ENCODE results near the gene PDXDC1. TPM values are rescaled to one million over a fixed set of nuclear protein-coding genes. Genes with fewer than 3 reads are reported as not detected.
"Not testable (repeated sequence)": the region's sequence is repeated elsewhere in the genome, so short reads cannot be mapped to it uniquely, and the experiment has no call there.

PDXDC1 gene
- total RNA-seq, 2 experiments from 2014 or later, result 46.4 to 46.6 TPM

GRCh38 chr16:14978281-14978680, 3.5 kb downstream of the PDXDC1 start:
- H3K4me1 Mint-ChIP-seq (ENCODE audit: low read depth), result peaks cover 20% of the 10 kb centered on the region
- CTCF ChIA-PET; H3K4me3 Mint-ChIP-seq; H3K27ac Mint-ChIP-seq; H3K36me3 Mint-ChIP-seq (ENCODE audit: low read depth); ATAC-seq; H3K27me3 Mint-ChIP-seq (ENCODE audit: low read depth); POLR2A ChIA-PET; H3K9me3 Mint-ChIP-seq (ENCODE audit: insufficient read depth); DNase-seq: not testable (repeated sequence)

DNA sequence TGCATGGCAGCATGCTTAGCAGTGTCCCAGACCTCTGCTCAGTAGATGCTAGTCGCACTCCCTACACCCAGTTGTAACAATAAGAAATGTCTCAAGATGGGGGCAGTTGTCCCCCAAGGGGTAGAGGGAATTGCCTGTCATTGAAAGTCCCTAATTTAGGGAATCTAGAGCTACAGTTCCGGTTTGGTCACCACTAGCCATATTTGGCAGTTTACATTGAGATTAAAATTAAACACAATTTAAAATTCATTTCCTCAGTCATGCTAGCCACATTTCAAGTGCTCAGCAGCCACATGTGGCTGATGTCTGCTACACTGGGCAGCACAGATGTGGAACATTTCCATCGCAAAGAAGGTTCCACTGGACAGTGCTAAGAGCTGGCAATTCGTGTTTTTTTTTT, 4.1 kb downstream of the PDXDC1 start:
- H3K36me3 Mint-ChIP-seq (ENCODE audit: low read depth); H3K27ac Mint-ChIP-seq; ATAC-seq; POLR2A ChIA-PET; H3K27me3 Mint-ChIP-seq (ENCODE audit: low read depth); H3K9me3 Mint-ChIP-seq (ENCODE audit: insufficient read depth); DNase-seq; H3K4me3 Mint-ChIP-seq: not testable (repeated sequence)
- CTCF ChIA-PET, result interaction anchor here (0.7 kb wide), 1 partner anchor 42 kb away, joined by 3 read pairs; no protein-coding TSS in a partner anchor
- peaks cover 17% of the 10 kb centered on the region for H3K4me1 Mint-ChIP-seq (ENCODE audit: low read depth)

GRCh38 chr16:14981234-14981633, 6.4 kb downstream of the PDXDC1 start:
- DNase-seq; H3K4me3 Mint-ChIP-seq; H3K27me3 Mint-ChIP-seq (ENCODE audit: low read depth); H3K36me3 Mint-ChIP-seq (ENCODE audit: low read depth); ATAC-seq; POLR2A ChIA-PET; CTCF ChIA-PET; H3K9me3 Mint-ChIP-seq (ENCODE audit: insufficient read depth); H3K27ac Mint-ChIP-seq; H3K4me1 Mint-ChIP-seq (ENCODE audit: low read depth): not testable (repeated sequence)

DNA sequence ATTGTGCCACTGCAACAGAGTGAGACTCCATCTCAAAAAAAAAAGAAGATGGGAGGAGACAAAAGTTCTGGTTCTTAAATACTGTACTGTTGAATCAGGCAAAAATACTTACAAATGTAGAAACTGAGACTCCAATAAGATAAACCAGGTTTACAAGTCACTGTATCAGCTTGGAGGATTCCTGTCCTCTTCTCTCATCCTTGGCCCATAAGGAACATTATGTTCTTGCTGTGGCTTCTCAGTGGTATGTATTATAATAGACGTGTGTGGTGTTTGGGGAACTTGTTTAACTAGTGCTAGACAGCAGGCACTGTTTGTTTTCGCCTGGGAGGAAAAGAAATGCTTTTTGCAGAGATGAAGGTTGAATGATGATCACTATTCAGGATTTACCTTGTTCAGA, 7.7 kb downstream of the PDXDC1 start:
- H3K27me3 Mint-ChIP-seq (ENCODE audit: low read depth); H3K4me3 Mint-ChIP-seq; DNase-seq; POLR2A ChIA-PET; CTCF ChIA-PET; H3K27ac Mint-ChIP-seq; H3K9me3 Mint-ChIP-seq (ENCODE audit: insufficient read depth); H3K36me3 Mint-ChIP-seq (ENCODE audit: low read depth); ATAC-seq; H3K4me1 Mint-ChIP-seq (ENCODE audit: low read depth): not testable (repeated sequence)

GRCh38 chr16:14988092-14988491, 13.3 kb downstream of the PDXDC1 start:
- H3K27me3 Mint-ChIP-seq (ENCODE audit: low read depth); POLR2A ChIA-PET; H3K4me1 Mint-ChIP-seq (ENCODE audit: low read depth); H3K9me3 Mint-ChIP-seq (ENCODE audit: insufficient read depth); DNase-seq; CTCF ChIA-PET; H3K27ac Mint-ChIP-seq; ATAC-seq; H3K4me3 Mint-ChIP-seq: not testable (repeated sequence)
- peaks cover 30% of the 10 kb centered on the region for H3K36me3 Mint-ChIP-seq (ENCODE audit: low read depth)

DNA sequence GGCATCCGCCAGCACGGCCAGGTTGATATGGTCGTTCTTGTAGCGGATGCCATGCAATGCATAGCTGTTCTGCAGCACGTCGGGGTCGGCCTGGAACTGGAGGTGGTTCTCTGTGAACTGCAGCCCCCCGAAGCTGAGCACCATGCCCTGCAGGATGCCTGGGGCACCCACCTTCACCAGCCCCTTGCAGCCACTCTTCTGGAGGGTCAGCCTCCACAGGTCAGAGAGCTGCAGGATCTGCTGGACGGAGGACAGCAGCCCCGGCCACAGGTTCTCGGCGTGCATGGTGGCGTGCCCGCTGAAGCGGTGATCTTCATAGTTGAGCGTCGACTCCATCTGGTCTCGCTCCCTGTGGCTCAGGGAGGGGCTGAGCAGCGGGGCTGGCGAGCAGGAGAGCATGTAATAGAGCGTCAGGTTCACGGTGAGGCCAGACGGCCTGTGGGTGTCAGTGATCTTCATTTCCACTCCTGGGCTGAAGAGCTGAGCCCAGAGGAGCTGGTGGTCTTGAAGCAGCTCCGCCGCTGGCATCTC, 13.9 kb downstream of the PDXDC1 start:
- H3K36me3 Mint-ChIP-seq (ENCODE audit: low read depth), result peaks cover 35% of the 10 kb centered on the region
- CTCF ChIA-PET; DNase-seq; H3K4me3 Mint-ChIP-seq; H3K27ac Mint-ChIP-seq; ATAC-seq; H3K4me1 Mint-ChIP-seq (ENCODE audit: low read depth); H3K27me3 Mint-ChIP-seq (ENCODE audit: low read depth); H3K9me3 Mint-ChIP-seq (ENCODE audit: insufficient read depth); POLR2A ChIA-PET: not testable (repeated sequence)

- H3K9me3 Mint-ChIP-seq (ENCODE audit: insufficient read depth); DNase-seq; H3K27ac Mint-ChIP-seq; H3K27me3 Mint-ChIP-seq (ENCODE audit: low read depth); CTCF ChIA-PET; POLR2A ChIA-PET; H3K4me3 Mint-ChIP-seq; H3K4me1 Mint-ChIP-seq (ENCODE audit: low read depth): not testable (repeated sequence)
- H3K36me3 Mint-ChIP-seq (ENCODE audit: low read depth), result peaks cover 36% of the 10 kb centered on the region
- peak; percentile 39 for ATAC-seq
Measured at GRCh38 chr16:14989291-14990281, 14.8 kb downstream of the PDXDC1 start.

DNA sequence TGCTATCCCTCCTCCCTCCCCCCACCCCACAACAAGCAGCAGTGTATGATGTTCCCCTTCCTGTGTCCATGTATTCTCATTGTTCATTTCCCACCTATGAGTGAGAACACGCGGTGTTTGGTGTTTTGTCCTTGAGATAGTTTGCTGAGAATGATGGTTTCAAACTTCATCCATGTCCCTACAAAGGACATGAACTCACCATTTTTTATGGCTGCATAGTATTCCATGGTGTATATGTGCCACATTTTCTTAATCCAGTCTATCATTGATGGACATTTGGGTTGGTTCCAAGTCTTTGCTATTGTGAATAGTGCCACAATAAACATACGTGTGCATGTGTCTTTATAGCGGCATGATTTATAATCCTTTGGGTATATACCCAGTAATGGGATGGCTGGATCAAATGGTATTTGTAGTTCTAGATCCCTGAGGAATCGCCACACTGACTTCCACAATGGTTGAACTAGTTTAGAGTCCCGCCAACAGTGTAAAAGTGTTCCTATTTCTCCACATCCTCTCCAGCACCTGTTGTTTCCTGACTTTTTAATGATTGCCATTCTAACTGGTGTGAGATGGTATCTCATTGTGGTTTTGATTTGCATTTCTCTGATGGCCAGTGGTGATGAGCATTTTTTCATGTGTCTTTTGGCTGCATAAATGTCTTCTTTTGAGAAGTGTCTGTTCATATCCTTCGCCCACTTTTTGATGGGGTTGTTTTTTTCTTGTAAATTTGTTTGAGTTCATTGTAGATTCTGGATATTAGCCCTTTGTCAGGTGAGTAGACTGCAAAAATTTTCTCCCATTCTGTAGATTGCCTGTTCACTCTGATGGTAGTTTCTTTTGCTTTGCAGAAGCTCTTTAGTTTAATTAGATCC, 18.7 kb downstream of the PDXDC1 start:
- H3K27me3 Mint-ChIP-seq (ENCODE audit: low read depth); CTCF ChIA-PET; H3K4me1 Mint-ChIP-seq (ENCODE audit: low read depth); ATAC-seq; POLR2A ChIA-PET; H3K27ac Mint-ChIP-seq; DNase-seq; H3K9me3 Mint-ChIP-seq (ENCODE audit: insufficient read depth); H3K4me3 Mint-ChIP-seq: not testable (repeated sequence)
- peaks cover 27% of the 10 kb centered on the region for H3K36me3 Mint-ChIP-seq (ENCODE audit: low read depth)

- H3K4me3 Mint-ChIP-seq; H3K9me3 Mint-ChIP-seq (ENCODE audit: insufficient read depth); POLR2A ChIA-PET; DNase-seq; CTCF ChIA-PET; ATAC-seq; H3K27ac Mint-ChIP-seq; H3K27me3 Mint-ChIP-seq (ENCODE audit: low read depth); H3K4me1 Mint-ChIP-seq (ENCODE audit: low read depth): not testable (repeated sequence)
- peaks cover 19% of the 10 kb centered on the region for H3K36me3 Mint-ChIP-seq (ENCODE audit: low read depth)
Measured at GRCh38 chr16:14996702-14997101, 21.9 kb downstream of the PDXDC1 start.

GRCh38 chr16:14998300-14998699, 23.5 kb downstream of the PDXDC1 start:
- CTCF ChIA-PET; H3K27ac Mint-ChIP-seq; POLR2A ChIA-PET; ATAC-seq; H3K27me3 Mint-ChIP-seq (ENCODE audit: low read depth); H3K36me3 Mint-ChIP-seq (ENCODE audit: low read depth); DNase-seq; H3K9me3 Mint-ChIP-seq (ENCODE audit: insufficient read depth); H3K4me3 Mint-ChIP-seq; H3K4me1 Mint-ChIP-seq (ENCODE audit: low read depth): not testable (repeated sequence)

- CTCF ChIA-PET; POLR2A ChIA-PET; ATAC-seq; DNase-seq; H3K27me3 Mint-ChIP-seq (ENCODE audit: low read depth); H3K4me3 Mint-ChIP-seq; H3K27ac Mint-ChIP-seq; H3K9me3 Mint-ChIP-seq (ENCODE audit: insufficient read depth); H3K4me1 Mint-ChIP-seq (ENCODE audit: low read depth); H3K36me3 Mint-ChIP-seq (ENCODE audit: low read depth): not testable (repeated sequence)
Measured at GRCh38 chr16:14999845-15000244, 25.0 kb downstream of the PDXDC1 start.

DNA sequence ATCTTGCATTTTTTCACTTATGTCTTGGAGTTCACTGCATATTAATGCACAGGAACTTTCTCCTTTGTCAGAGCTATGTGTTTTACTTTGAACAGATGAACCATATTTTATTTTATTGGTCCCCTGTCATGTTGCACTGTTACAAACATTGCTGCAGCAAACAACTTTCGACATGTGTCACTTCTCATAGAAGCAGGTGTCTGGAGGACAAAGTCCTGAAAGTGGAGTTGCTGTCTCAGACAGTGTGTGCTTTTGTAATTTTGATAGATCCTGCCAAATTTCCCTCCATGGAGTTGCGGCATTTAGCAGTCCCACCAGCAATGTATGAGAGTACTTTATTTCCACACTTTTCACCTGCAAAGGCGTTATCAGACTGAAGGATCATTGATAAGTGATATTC, 27.6 kb downstream of the PDXDC1 start:
- H3K4me1 Mint-ChIP-seq (ENCODE audit: low read depth); H3K27me3 Mint-ChIP-seq (ENCODE audit: low read depth); H3K9me3 Mint-ChIP-seq (ENCODE audit: insufficient read depth); POLR2A ChIA-PET; H3K27ac Mint-ChIP-seq; CTCF ChIA-PET; DNase-seq; H3K4me3 Mint-ChIP-seq; ATAC-seq: not testable (repeated sequence)
- H3K36me3 Mint-ChIP-seq (ENCODE audit: low read depth), result peaks cover 17% of the 10 kb centered on the region
